SK-N-SH (cell line): ENCODE data around the gene STX1B.

Experiments
- CHD2 ChIP-seq: fragments of 150-350 bp; IDR thresholded peaks from 2 replicates; pipeline ENCODE4 v1.6.1; 2018; ENCODE audit warnings: low read length; ENCODE audit not compliant: partially characterized antibody
- EP300 ChIP-seq, 2 experiments: IDR thresholded peaks; 2 replicates each; pipeline versions ENCODE4 v1.4.0 to v1.6.1; 2012; ENCODE audit warnings: borderline replicate concordance in 1 of 2, low read depth in 1 of 2, low read length in 1 of 2
- EZH2phosphoT487 ChIP-seq: fragments of 200-600 bp; sonication (generic); IDR thresholded peaks from 2 replicates; pipeline ENCODE4 v1.6.1; 2017; ENCODE audit warnings: low read depth, mixed run types, mild to moderate bottlenecking, antibody characterized with exemption, moderate library complexity, borderline replicate concordance
- FOSL2 ChIP-seq: IDR thresholded peaks from 2 replicates; pipeline ENCODE4 v1.4.0; 2012; ENCODE audit warnings: low read depth, mild to moderate bottlenecking, moderate library complexity, borderline replicate concordance
- GABPA ChIP-seq: IDR thresholded peaks from 2 replicates; pipeline ENCODE4 v1.4.0; 2012; ENCODE audit warnings: low read depth, mild to moderate bottlenecking
- GATA2 ChIP-seq: sonication (generic); formaldehyde crosslinking; IDR thresholded peaks from 2 replicates; pipeline ENCODE4 v1.5.0; 2020; ENCODE audit warnings: mild to moderate bottlenecking, missing genetic modification reagents
- RFX5 ChIP-seq: IDR thresholded peaks from 2 replicates; pipeline ENCODE4 v1.6.1; 2012; ENCODE audit warnings: mild to moderate bottlenecking, improper control_type of control experiment, low read length
- TF ChIP-seq, protein P1 (sequence below): fragments of 200-600 bp; sonication (generic); IDR thresholded peaks from 2 replicates; pipeline ENCODE4 v1.6.1; 2017; ENCODE audit warnings: antibody characterized with exemption, mild to moderate bottlenecking, moderate library complexity
- TF ChIP-seq, protein P2 (sequence below): IDR thresholded peaks from 2 replicates; pipeline ENCODE4; 2012
- TF ChIP-seq, protein P3 (sequence below): IDR thresholded peaks from 2 replicates; pipeline ENCODE4 v1.4.0; 2012; ENCODE audit warnings: low read depth
- TF ChIP-seq, protein P4 (sequence below): fragments of 150-350 bp; IDR thresholded peaks from 2 replicates; pipeline ENCODE4 v1.6.1; 2017; ENCODE audit warnings: antibody characterized with exemption, low read length, low read depth, borderline replicate concordance

DNA sequence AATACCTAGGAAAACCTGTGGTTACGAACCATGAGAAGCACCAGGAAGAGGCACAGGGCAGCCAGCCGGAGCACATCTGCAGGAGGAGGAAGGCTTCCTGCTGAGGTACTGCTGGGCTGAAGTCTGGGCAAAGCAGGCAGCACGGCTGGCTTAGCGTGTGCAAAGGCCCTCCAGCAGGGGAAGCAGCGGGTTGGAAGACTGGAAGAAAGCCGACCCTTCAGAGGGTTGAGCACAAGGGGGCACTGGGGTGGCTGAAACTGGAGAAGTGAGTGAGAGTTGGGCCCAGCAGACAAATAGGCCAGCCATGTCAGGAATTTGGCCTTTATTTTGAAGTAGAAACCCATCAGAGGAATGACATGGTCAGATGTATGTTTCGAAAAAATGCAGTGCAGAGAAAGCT, 37.6 kb downstream of the STX1B start:
- TF ChIP-seq, protein P1, sequence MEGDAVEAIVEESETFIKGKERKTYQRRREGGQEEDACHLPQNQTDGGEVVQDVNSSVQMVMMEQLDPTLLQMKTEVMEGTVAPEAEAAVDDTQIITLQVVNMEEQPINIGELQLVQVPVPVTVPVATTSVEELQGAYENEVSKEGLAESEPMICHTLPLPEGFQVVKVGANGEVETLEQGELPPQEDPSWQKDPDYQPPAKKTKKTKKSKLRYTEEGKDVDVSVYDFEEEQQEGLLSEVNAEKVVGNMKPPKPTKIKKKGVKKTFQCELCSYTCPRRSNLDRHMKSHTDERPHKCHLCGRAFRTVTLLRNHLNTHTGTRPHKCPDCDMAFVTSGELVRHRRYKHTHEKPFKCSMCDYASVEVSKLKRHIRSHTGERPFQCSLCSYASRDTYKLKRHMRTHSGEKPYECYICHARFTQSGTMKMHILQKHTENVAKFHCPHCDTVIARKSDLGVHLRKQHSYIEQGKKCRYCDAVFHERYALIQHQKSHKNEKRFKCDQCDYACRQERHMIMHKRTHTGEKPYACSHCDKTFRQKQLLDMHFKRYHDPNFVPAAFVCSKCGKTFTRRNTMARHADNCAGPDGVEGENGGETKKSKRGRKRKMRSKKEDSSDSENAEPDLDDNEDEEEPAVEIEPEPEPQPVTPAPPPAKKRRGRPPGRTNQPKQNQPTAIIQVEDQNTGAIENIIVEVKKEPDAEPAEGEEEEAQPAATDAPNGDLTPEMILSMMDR: peak; percentile 27; the same call in 1 of the 2 replicates
- TF ChIP-seq EP300 (IDR thresholded peaks at IDR 0.05; ENCODE audit: borderline replicate concordance in 1 of 2, low read depth in 1 of 2, low read length in 1 of 2) (no peak), GABPA (no peak), CHD2 (no peak), GATA2 (CRISPR knock-in tag) (no peak), EZH2phosphoT487 (no peak), FOSL2 (no peak), RFX5 (no peak)
- TF ChIP-seq, protein P2, sequence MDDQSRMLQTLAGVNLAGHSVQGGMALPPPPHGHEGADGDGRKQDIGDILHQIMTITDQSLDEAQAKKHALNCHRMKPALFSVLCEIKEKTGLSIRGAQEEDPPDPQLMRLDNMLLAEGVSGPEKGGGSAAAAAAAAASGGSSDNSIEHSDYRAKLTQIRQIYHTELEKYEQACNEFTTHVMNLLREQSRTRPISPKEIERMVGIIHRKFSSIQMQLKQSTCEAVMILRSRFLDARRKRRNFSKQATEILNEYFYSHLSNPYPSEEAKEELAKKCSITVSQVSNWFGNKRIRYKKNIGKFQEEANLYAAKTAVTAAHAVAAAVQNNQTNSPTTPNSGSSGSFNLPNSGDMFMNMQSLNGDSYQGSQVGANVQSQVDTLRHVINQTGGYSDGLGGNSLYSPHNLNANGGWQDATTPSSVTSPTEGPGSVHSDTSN: no peak
- TF ChIP-seq, protein P3, sequence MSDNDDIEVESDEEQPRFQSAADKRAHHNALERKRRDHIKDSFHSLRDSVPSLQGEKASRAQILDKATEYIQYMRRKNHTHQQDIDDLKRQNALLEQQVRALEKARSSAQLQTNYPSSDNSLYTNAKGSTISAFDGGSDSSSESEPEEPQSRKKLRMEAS: no peak
- TF ChIP-seq, protein P4, sequence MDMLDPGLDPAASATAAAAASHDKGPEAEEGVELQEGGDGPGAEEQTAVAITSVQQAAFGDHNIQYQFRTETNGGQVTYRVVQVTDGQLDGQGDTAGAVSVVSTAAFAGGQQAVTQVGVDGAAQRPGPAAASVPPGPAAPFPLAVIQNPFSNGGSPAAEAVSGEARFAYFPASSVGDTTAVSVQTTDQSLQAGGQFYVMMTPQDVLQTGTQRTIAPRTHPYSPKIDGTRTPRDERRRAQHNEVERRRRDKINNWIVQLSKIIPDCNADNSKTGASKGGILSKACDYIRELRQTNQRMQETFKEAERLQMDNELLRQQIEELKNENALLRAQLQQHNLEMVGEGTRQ: no peak
